Measurements from ENCODE around the gene CNEP1R1. TPM values are rescaled to one million over a fixed set of nuclear protein-coding genes. Genes with fewer than 3 reads are reported as not detected.

The CNEP1R1 gene
- total and polyA plus RNA-seq, 10 of the 15 experiments (the other 5 are each of a cell fraction or from before 2014, with no cell fraction given): 11.5 to 29.2 (median 15.6) TPM

GRCh38 chr16:50066482-50067289 lies 41.7 kb downstream of the CNEP1R1 start:
- in situ Hi-C loops (cut with MboI): loop anchor here (5.0 kb wide), 1 partner anchor 141 kb away; no protein-coding TSS in a partner anchor
- Histone ChIP-seq H3K27ac (ENCODE audit: control insufficient read depth, insufficient read depth) (peak overlapping the region; percentile 86), H3K9ac (ENCODE audit: control insufficient read depth, insufficient read depth, low read length) (peak overlapping the region; percentile 77), H3K4me3 (peak overlapping the region; percentile 99), H3K4me1 (ENCODE audit: control insufficient read depth, insufficient read depth, low read length) (peaks cover 15% of the 10 kb centered on the region), H3K9me3 (replicated peaks; ENCODE audit: control insufficient read depth, insufficient read depth, low read length) (no peaks in the 10 kb centered on the region), H3K36me3 (ENCODE audit: control insufficient read depth in 2 of 2, insufficient read depth in 2 of 2, low read length in 1 of 2) (peaks cover 5 to 8% of the 10 kb centered on the region in 2 experiments; a peak in 2 of 4 replicates), H3K4me2 (ENCODE audit: control insufficient read depth, insufficient read depth) (peak overlapping the region; percentile 100), H2AFZ (ENCODE audit: control insufficient read depth, low read depth, low read length) (peak overlapping the region; percentile 99), H4K20me1 (ENCODE audit: control insufficient read depth, insufficient read depth) (no peaks in the 10 kb centered on the region), H3K27me3 (replicated peaks in 1 of 2; ENCODE audit: control insufficient read depth in 2 of 2, insufficient read depth in 2 of 2, low read length in 1 of 2) (no peaks in the 10 kb centered on the region), H3K79me2 (ENCODE audit: control insufficient read depth, insufficient read depth, low read length) (peaks cover 28% of the 10 kb centered on the region)
- no peak for FAIRE-seq
- ATAC-seq: no peak
- ChIA-PET SMC1A (ENCODE audit: uncharacterized antibody, unreplicated experiment) (interaction anchor here (0.7 to 8.5 kb wide), 22 partner anchors 9 to 680 kb away, joined by 3 to 263 read pairs (median 5); partner anchors contain the start of gene CNEP1R1), CTCF (interaction anchor here (0.5 to 11.8 kb wide), 41 partner anchors 9 to 740 kb away, joined by 3 to 422 read pairs (median 5); partner anchors contain the start of gene CNEP1R1), RAD21 (ENCODE audit: unreplicated experiment) (interaction anchor here (0.5 to 11.5 kb wide), 19 partner anchors 11 to 598 kb away, joined by 3 to 309 read pairs (median 5); partner anchors contain the start of gene CNEP1R1), POLR2A (interaction anchor here (0.6 to 3.6 kb wide), 8 partner anchors 42 to 208 kb away, joined by 3 to 26 read pairs (median 4); partner anchors contain the start of gene CNEP1R1)
- intact Hi-C loops (cut with micrococcal nuclease; ENCODE audit: unreplicated experiment): loop anchor here (1.0 to 5.0 kb wide), 4 partner anchors 54 to 301 kb away; partner anchors contain the start of genes BRD7 and TENT4B
- no peak for DNase-seq (ENCODE audit: low read depth, low spot score)
- TSS peak; percentile 53 for BruUV-seq (replicated peaks)
- TF ChIP-seq ZNF207 (IDR thresholded peaks at IDR 0.05; ENCODE audit: borderline replicate concordance): peak; percentile 11; the same call in 1 of the 2 replicates
- TF ChIP-seq SMARCA5 (IDR thresholded peaks at IDR 0.05): no peak
- TF ChIP-seq BACH1 (IDR thresholded peaks at IDR 0.05; ENCODE audit: borderline replicate concordance): 0 out of 2 replicates have a peak, but pooled peaks have one; percentile 12
- TF ChIP-seq ZNF24 (IDR thresholded peaks at IDR 0.05): 0 out of 2 replicates have a peak, but pooled peaks have one; percentile 8
- 0 out of 2 replicates have a peak, but pooled peaks have one; percentile 75 for TF ChIP-seq DPF2 (IDR thresholded peaks at IDR 0.05)
- TF ChIP-seq TCF7 (IDR thresholded peaks at IDR 0.05; ENCODE audit: borderline replicate concordance): no peak
- WGBS (ENCODE audit: insufficient coverage, insufficient replicate concordance, low lambda C conversion rate, missing lambda C conversion rate): 18% methylated on average over 34 of the region's 34 CpGs
